MCF 10A (cell line): ENCODE measurements around the gene AMBRA1. TPM values are rescaled to one million over a fixed set of nuclear protein-coding genes. Genes with fewer than 3 reads are reported as not detected.

ENCODE experiments used
- BruUV-seq: library from RNA; stranded (reverse); fragments of 400-500 nt; replicated peaks from 2 replicates; lab custom pipeline; 2021; lab: Mats Ljungman, UMichigan
- CTCF ChIA-PET: fragments of 300-600 bp; sonication (Branson Sonifier 250); formaldehyde crosslinking; extraction: SDS; loops from one replicate; lab custom pipeline; 2021; ENCODE audit warnings: antibody characterized with exemption, inconsistent platforms; lab: Yijun Ruan, JAX
- POLR2A ChIA-PET: fragments of 300-600, 350-650 bp; sonication (Branson Sonifier 250); formaldehyde crosslinking; extraction: SDS; loops from one replicate; lab custom pipeline; 2020; ENCODE audit warnings: antibody characterized with exemption, inconsistent platforms; lab: Yijun Ruan, JAX
- DNase-seq: peaks from one replicate; pipeline ENCODE4 v3.0.0-alpha.2; 2018; ENCODE audit not compliant: unreplicated experiment
- H3K27ac Mint-ChIP-seq: one replicate; pipeline ENCODE4 v1.8.0; 2022; ENCODE audit warnings: mild to moderate bottlenecking, low read depth, mixed read lengths; ENCODE audit not compliant: unreplicated experiment
- H3K27me3 Mint-ChIP-seq: one replicate; pipeline ENCODE4 v1.8.0; 2022; ENCODE audit warnings: mixed read lengths; ENCODE audit not compliant: insufficient read depth, unreplicated experiment
- H3K36me3 Mint-ChIP-seq: one replicate; pipeline ENCODE4 v1.8.0; 2022; ENCODE audit warnings: mild to moderate bottlenecking, moderate library complexity, mixed read lengths; ENCODE audit not compliant: insufficient read depth, unreplicated experiment
- H3K4me1 Mint-ChIP-seq: one replicate; pipeline ENCODE4 v1.8.0; 2022; ENCODE audit warnings: mixed read lengths; ENCODE audit not compliant: insufficient read depth, unreplicated experiment
- H3K4me3 Mint-ChIP-seq: one replicate; pipeline ENCODE4 v1.8.0; 2022; ENCODE audit warnings: mild to moderate bottlenecking, moderate library complexity, mixed read lengths; ENCODE audit not compliant: unreplicated experiment
- H3K9me3 Mint-ChIP-seq: one replicate; pipeline ENCODE4 v1.8.0; 2022; ENCODE audit warnings: mixed read lengths; ENCODE audit not compliant: unreplicated experiment
- CTCF ChIP-seq: fragments of 200-600 bp; IDR thresholded peaks from one replicate; pipeline ENCODE4 v1.8.0; 2022; ENCODE audit warnings: antibody characterized with exemption, mild to moderate bottlenecking; ENCODE audit not compliant: unreplicated experiment
- intact Hi-C: fragments of 100-400 bp; cut with micrococcal nuclease; formaldehyde crosslinking; loops from 2 replicates; pipeline ENCODE4 v1.14.1; 2022
- total RNA-seq: library from RNA; stranded (reverse); gene quantifications from 2 replicates; pipeline ENCODE4 v1.2.3, GENCODE V29; 2022

AMBRA1 gene
- total RNA-seq, 1 experiment from 2014 or later: 19.6 TPM

GRCh38 chr11:46641639-46642038 lies 47.8 kb upstream of the AMBRA1 start:
- H3K27ac Mint-ChIP-seq: no peak overlapping the region
- no peaks in the 10 kb centered on the region for H3K4me1 Mint-ChIP-seq
- no peaks in the 10 kb centered on the region for H3K9me3 Mint-ChIP-seq
- peaks cover 52% of the 10 kb centered on the region for H3K36me3 Mint-ChIP-seq
- POLR2A ChIA-PET: interaction anchor here (1.4 kb wide), 1 partner anchor 15 kb away, joined by 3 read pairs; no protein-coding TSS in a partner anchor
- BruUV-seq: no TSS peak
- no peak for DNase-seq
- no peak for TF ChIP-seq CTCF
- H3K27me3 Mint-ChIP-seq: no peaks in the 10 kb centered on the region
- intact Hi-C loops: no loop called here
- CTCF ChIA-PET: interaction anchor here (0.9 to 1.5 kb wide), 4 partner anchors 8 to 24 kb away, joined by 3 to 6 read pairs (median 4); partner anchors contain the start of gene ATG13
- H3K4me3 Mint-ChIP-seq: no peak overlapping the region

- no peak for DNase-seq
- Mint-ChIP-seq H3K4me3 (no peak overlapping the region), H3K4me1 (no peaks in the 10 kb centered on the region), H3K27ac (no peak overlapping the region), H3K27me3 (no peaks in the 10 kb centered on the region), H3K9me3 (no peaks in the 10 kb centered on the region), H3K36me3 (peaks cover 44% of the 10 kb centered on the region)
- intact Hi-C loops: no loop called here
- no TSS peak for BruUV-seq
- TF ChIP-seq CTCF: no peak
- POLR2A ChIA-PET: interaction anchor here (1.2 kb wide), 1 partner anchor 13 kb away, joined by 3 read pairs; no protein-coding TSS in a partner anchor
- CTCF ChIA-PET: interaction anchor here (0.7 to 1.0 kb wide), 2 partner anchors 29 to 251 kb away, joined by 5 read pairs; no protein-coding TSS in a partner anchor
Observed at GRCh38 chr11:46640036-46640788, 46.4 kb upstream of the AMBRA1 start.

- DNase-seq: no peak
- Mint-ChIP-seq H3K36me3 (peaks cover 37% of the 10 kb centered on the region), H3K4me1 (no peaks in the 10 kb centered on the region), H3K9me3 (no peaks in the 10 kb centered on the region), H3K27ac (no peak overlapping the region), H3K4me3 (no peak overlapping the region), H3K27me3 (no peaks in the 10 kb centered on the region)
- ChIA-PET CTCF (interaction anchor here (0.7 kb wide), 1 partner anchor 28 kb away, joined by 5 read pairs; no protein-coding TSS in a partner anchor), POLR2A (interaction anchor here (0.7 to 1.2 kb wide), 3 partner anchors 14 to 48 kb away, joined by 3 read pairs; no protein-coding TSS in a partner anchor)
- intact Hi-C loops: no loop called here
- TF ChIP-seq CTCF: no peak
- no TSS peak for BruUV-seq
Observed at GRCh38 chr11:46639197-46639839, 45.5 kb upstream of the AMBRA1 start.

GRCh38 chr11:46637546-46637945 lies 43.7 kb upstream of the AMBRA1 start:
- Mint-ChIP-seq H3K4me3 (no peak overlapping the region), H3K4me1 (no peaks in the 10 kb centered on the region), H3K36me3 (peaks cover 31% of the 10 kb centered on the region), H3K9me3 (no peaks in the 10 kb centered on the region), H3K27me3 (no peaks in the 10 kb centered on the region), H3K27ac (no peak overlapping the region)
- intact Hi-C loops: no loop called here
- CTCF ChIA-PET: interaction anchor here (0.6 to 0.8 kb wide), 4 partner anchors 46 to 869 kb away, joined by 3 read pairs; no protein-coding TSS in a partner anchor
- DNase-seq: no peak
- no peak for TF ChIP-seq CTCF
- POLR2A ChIA-PET: interaction anchor here (0.9 to 1.4 kb wide), 2 partner anchors 9 to 19 kb away, joined by 3 to 4 read pairs; no protein-coding TSS in a partner anchor
- BruUV-seq: no TSS peak
